ENCODE results near the gene C10orf143.

DNA sequence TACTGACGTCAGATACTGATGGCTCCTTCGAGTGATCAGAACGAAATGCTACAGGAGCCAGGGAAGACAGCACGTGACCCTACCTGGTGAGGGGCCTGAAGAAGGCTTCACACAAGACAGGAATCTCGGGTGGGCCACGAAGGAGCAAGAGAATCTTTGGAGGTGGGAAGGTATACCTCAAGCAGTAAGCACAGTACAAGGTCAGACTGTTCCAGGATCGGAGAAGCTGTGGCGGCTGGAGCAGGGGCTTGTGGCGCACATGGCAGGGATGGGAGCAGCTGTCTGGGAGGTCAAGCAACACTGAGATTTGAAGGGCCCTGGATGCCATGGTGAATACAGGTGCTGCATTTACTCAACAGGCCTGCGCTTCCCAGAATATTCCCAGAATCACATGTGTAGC is 45.4 kb downstream of the C10orf143 start:
- TF ChIP-seq, protein P1, sequence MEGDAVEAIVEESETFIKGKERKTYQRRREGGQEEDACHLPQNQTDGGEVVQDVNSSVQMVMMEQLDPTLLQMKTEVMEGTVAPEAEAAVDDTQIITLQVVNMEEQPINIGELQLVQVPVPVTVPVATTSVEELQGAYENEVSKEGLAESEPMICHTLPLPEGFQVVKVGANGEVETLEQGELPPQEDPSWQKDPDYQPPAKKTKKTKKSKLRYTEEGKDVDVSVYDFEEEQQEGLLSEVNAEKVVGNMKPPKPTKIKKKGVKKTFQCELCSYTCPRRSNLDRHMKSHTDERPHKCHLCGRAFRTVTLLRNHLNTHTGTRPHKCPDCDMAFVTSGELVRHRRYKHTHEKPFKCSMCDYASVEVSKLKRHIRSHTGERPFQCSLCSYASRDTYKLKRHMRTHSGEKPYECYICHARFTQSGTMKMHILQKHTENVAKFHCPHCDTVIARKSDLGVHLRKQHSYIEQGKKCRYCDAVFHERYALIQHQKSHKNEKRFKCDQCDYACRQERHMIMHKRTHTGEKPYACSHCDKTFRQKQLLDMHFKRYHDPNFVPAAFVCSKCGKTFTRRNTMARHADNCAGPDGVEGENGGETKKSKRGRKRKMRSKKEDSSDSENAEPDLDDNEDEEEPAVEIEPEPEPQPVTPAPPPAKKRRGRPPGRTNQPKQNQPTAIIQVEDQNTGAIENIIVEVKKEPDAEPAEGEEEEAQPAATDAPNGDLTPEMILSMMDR (IDR thresholded peaks at IDR 0.05), result no peak
- TF ChIP-seq POLR2A (IDR thresholded peaks at IDR 0.05), result no peak

All from lower leg skin (tissue), 3 donors.